ENCODE data around the gene MTCL1. TPM values are rescaled to one million over a fixed set of nuclear protein-coding genes. Genes with fewer than 3 reads are reported as not detected.

Gene MTCL1
- total RNA-seq, 1 donor from 2014 or later = 48.7 TPM

DNA sequence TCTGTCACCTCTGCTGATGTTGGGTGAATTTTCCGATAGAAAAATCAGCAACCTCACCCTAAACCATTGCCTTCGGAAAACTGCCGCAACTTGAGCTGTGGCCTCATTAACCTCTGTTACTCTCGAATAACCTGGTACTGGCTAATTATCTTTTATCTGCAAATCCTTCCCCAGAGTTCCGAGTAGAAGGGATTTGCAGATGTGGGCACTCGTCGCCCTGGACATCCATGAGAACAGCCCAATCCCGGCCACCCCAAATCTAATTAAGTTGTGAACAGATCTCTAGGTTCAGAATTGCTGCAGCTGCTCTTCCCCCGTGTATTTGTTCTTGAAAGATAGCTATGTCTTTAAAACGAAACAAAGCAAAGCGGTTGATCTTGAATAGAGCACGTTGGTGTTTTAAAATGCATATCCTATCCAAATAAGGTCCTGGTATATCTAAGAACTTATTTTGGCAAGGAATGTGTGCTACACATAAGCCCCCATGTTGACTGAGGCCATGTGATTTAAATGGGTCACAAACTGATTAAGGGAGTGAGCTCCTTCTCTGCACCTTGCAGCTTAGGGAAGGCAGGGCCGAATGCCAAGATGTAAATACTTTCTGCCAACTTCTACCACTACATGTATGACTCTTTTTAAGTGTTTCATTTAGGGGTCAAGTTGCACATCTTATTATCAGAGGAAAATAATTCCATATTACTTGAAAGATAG lies 88.2 kb downstream of the MTCL1 start:
- H3K36me3 Mint-ChIP-seq = peaks cover 8% of the 10 kb centered on the region
- H3K4me1 Mint-ChIP-seq (ENCODE audit: unreplicated experiment) = peaks cover 57% of the 10 kb centered on the region
- H3K27ac Mint-ChIP-seq = peak overlapping the region; percentile 43
- TF ChIP-seq, protein P1, sequence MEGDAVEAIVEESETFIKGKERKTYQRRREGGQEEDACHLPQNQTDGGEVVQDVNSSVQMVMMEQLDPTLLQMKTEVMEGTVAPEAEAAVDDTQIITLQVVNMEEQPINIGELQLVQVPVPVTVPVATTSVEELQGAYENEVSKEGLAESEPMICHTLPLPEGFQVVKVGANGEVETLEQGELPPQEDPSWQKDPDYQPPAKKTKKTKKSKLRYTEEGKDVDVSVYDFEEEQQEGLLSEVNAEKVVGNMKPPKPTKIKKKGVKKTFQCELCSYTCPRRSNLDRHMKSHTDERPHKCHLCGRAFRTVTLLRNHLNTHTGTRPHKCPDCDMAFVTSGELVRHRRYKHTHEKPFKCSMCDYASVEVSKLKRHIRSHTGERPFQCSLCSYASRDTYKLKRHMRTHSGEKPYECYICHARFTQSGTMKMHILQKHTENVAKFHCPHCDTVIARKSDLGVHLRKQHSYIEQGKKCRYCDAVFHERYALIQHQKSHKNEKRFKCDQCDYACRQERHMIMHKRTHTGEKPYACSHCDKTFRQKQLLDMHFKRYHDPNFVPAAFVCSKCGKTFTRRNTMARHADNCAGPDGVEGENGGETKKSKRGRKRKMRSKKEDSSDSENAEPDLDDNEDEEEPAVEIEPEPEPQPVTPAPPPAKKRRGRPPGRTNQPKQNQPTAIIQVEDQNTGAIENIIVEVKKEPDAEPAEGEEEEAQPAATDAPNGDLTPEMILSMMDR (conservative IDR thresholded peaks at IDR 0.05) = no peak
- no peak for DNase-seq (ENCODE audit: extremely low spot score, unreplicated experiment)
- H3K9me3 Mint-ChIP-seq = no peaks in the 10 kb centered on the region
- H3K27me3 Mint-ChIP-seq = no peaks in the 10 kb centered on the region
- H3K4me3 Mint-ChIP-seq = no peak overlapping the region

DNA sequence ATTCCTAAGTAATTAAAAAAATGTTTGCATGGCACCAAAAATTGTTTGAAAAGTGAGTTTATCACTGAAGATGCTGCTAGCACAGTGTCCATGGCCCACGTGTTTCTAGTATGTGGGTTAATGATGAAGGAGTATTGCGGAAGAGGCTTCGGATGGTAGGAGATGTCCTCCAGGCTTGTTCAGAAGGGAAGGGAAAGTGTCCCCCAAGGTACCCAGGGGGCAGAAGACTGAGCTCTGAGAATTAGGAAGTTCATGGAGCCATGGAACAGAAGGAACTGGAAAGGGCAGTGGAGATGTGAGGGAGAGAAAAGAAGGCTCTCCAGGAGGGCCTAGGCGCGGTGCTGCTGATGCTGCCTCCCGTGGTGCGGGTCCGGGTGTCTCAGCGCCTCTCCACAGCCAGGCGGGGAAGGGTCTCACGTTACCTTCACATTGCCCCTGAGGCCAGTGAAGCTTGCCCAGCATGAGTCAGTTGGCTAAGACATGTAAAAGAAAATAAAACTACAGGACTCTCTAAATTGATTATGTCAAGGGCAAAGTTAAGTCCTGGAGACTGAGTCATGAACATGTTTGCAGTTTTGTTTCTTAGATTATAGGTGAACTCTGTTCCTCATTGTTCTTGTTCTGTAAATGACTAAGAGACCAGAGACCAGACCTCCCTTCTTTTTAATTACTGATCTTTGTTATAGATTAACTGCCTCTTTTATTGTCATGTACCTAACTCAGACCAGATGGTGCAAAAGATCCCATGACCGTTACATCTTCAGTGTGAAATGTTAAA lies 89.0 kb downstream of the MTCL1 start:
- peak overlapping the region; percentile 72 for H3K27ac Mint-ChIP-seq
- no peaks in the 10 kb centered on the region for H3K27me3 Mint-ChIP-seq

DNA sequence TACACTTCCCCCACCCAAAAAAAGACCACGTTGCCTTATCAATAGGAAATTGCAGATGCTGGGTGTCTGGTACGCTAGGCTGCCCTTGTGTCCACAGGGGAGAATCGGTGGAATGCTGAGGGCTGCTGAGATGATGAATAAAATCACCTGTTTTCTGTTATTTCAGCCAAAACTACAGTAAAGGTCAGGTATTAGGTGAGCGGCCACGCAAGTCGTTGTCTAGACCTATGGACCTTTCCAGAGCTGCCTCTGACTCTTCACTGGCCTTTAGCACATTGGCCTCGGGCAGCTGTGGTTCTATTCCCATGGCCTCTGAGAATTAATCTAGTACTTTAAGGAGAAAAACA lies 89.6 kb downstream of the MTCL1 start:
- peak overlapping the region; percentile 17 for H3K4me3 Mint-ChIP-seq
- H3K4me1 Mint-ChIP-seq (ENCODE audit: unreplicated experiment) = peaks cover 54% of the 10 kb centered on the region
- peak overlapping the region; percentile 72 for H3K27ac Mint-ChIP-seq

More for the DNA sequence above, 89.0 kb downstream of the MTCL1 start:
- H3K36me3 Mint-ChIP-seq = peaks cover 4% of the 10 kb centered on the region
- DNase-seq (ENCODE audit: extremely low spot score, unreplicated experiment) = no peak
- peaks cover 54% of the 10 kb centered on the region for H3K4me1 Mint-ChIP-seq (ENCODE audit: unreplicated experiment)
- no peaks in the 10 kb centered on the region for H3K9me3 Mint-ChIP-seq
- TF ChIP-seq, protein P1 (conservative IDR thresholded peaks at IDR 0.05) = no peak
- peak overlapping the region; percentile 17 for H3K4me3 Mint-ChIP-seq

DNA sequence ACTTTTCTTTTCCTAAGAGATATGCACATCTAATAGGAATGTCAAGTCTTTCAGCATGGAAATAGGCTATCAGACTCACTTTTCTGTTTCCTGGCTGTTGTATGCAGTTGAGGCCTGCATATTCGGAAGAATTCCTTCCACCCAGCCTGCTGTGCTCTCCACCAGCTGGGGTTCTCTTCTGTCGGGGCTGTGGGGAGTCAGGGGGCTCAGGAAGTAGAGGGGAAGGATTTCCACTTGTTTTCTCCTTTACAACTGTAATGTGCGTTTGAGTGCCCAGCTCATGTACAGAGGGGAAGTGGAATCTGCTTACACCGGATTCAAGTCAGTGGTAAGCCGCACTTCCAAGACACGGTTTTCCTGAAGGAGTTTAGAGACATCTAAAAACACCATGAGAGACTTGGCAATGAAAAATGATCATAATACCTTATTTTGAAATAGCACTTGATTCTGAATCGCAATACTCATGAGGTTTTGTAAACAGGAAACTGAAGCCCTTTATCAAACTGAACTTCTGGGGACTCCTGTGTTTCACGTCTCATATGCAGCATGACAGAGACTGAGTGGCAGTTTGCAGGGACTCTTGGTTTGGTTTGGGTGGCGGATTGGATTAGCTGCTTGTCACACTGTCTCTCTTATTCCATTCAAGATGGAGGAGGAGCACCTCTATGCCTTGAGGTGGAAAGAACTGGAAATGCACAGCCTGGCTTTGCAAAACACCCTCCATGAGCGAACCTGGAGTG lies 90.4 kb downstream of the MTCL1 start:
- TF ChIP-seq, protein P1 (conservative IDR thresholded peaks at IDR 0.05) = no peak
- Mint-ChIP-seq H3K27ac (peak overlapping the region; percentile 50), H3K36me3 (peaks cover 6% of the 10 kb centered on the region), H3K4me3 (no peak overlapping the region), H3K9me3 (no peaks in the 10 kb centered on the region), H3K4me1 (ENCODE audit: unreplicated experiment) (peaks cover 54% of the 10 kb centered on the region), H3K27me3 (no peaks in the 10 kb centered on the region)
- no peak for DNase-seq (ENCODE audit: extremely low spot score, unreplicated experiment)

More for the DNA sequence above, 89.6 kb downstream of the MTCL1 start:
- DNase-seq (ENCODE audit: extremely low spot score, unreplicated experiment) = no peak
- Mint-ChIP-seq H3K27me3 (no peaks in the 10 kb centered on the region), H3K36me3 (peaks cover 3% of the 10 kb centered on the region), H3K9me3 (no peaks in the 10 kb centered on the region)
- TF ChIP-seq, protein P1 (conservative IDR thresholded peaks at IDR 0.05) = no peak

DNA sequence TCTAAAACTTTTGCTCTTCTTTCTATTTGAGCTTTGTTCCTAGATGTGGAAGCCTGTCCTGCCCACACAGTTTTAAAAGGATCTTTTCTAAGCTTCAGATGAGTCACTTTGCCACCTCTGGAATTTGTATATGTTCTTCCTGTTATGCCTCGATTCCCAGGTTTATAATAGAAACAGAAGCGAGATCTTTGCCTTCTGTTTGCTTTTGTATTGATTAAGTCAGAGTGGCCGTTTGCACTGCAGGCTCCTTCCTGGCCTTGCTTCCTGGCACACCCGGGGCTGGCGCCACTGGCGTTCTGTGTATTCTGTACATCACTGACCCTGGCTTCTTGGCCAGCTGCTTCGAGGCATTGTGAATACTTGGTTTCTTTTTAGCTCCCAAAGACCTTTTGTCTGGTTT lies 91.8 kb downstream of the MTCL1 start:
- peaks cover 10% of the 10 kb centered on the region for H3K36me3 Mint-ChIP-seq

More for the DNA sequence above, 91.8 kb downstream of the MTCL1 start:
- Mint-ChIP-seq H3K9me3 (no peaks in the 10 kb centered on the region), H3K4me3 (peak overlapping the region; percentile 2), H3K4me1 (ENCODE audit: unreplicated experiment) (peaks cover 55% of the 10 kb centered on the region), H3K27me3 (no peaks in the 10 kb centered on the region), H3K27ac (peak overlapping the region; percentile 57)
- TF ChIP-seq, protein P1 (conservative IDR thresholded peaks at IDR 0.05) = no peak
- no peak for DNase-seq (ENCODE audit: extremely low spot score, unreplicated experiment)
